KMS-11 (cell line): ENCODE data around the gene ITPR1.

Experiments
- H2AFZ ChIP-seq: fragments of 200-600 bp; sonication (generic); 2 replicates; pipeline ENCODE4 v1.6.1; 2016; ENCODE audit warnings: antibody characterized with exemption, mixed run types, low read depth
- H3K27ac ChIP-seq: fragments of 200-600 bp; sonication (generic); 2 replicates; pipeline ENCODE4 v1.6.1; 2016; ENCODE audit warnings: mild to moderate bottlenecking, mixed run types
- H3K27me3 ChIP-seq: fragments of 200-600 bp; sonication (generic); 2 replicates; pipeline ENCODE4 v1.6.1; 2017; ENCODE audit warnings: mild to moderate bottlenecking, low read depth, mixed run types, moderate library complexity; ENCODE audit not compliant: insufficient read depth
- H3K36me3 ChIP-seq: fragments of 200-600 bp; sonication (generic); 2 replicates; pipeline ENCODE4 v1.6.1; 2017; ENCODE audit warnings: mild to moderate bottlenecking, mixed run types; ENCODE audit not compliant: insufficient read depth
- H3K4me1 ChIP-seq: fragments of 200-600 bp; sonication (generic); 2 replicates; pipeline ENCODE4 v1.6.1; 2016; ENCODE audit warnings: mild to moderate bottlenecking, low read depth, mixed run types; ENCODE audit not compliant: poor library complexity, severe bottlenecking
- H3K4me2 ChIP-seq: fragments of 200-600 bp; sonication (generic); 2 replicates; pipeline ENCODE4 v1.7.0; 2016; ENCODE audit warnings: mild to moderate bottlenecking, mixed run types
- H3K4me3 ChIP-seq: fragments of 200-600 bp; sonication (generic); IDR thresholded peaks from 2 replicates; pipeline ENCODE4 v1.6.1; 2017; ENCODE audit warnings: low read depth, low read length, mixed read lengths; ENCODE audit not compliant: insufficient read depth
- H3K79me2 ChIP-seq: fragments of 200-600 bp; sonication (generic); 2 replicates; pipeline ENCODE4 v1.6.1; 2016; ENCODE audit warnings: low read depth, mixed run types; ENCODE audit not compliant: insufficient read depth
- H3K9ac ChIP-seq: fragments of 200-600 bp; sonication (generic); 2 replicates; pipeline ENCODE4 v1.6.1; 2016; ENCODE audit warnings: mild to moderate bottlenecking, mixed run types
- H4K20me1 ChIP-seq: fragments of 200-600 bp; sonication (generic); 2 replicates; pipeline ENCODE4 v1.6.1; 2016; ENCODE audit warnings: mild to moderate bottlenecking, mixed run types; ENCODE audit not compliant: insufficient read depth
- CTCF ChIP-seq: fragments of 200-600 bp; sonication (generic); conservative IDR thresholded peaks from 2 replicates; pipeline ENCODE4 v1.6.1; 2017; ENCODE audit warnings: low read depth, mild to moderate bottlenecking, antibody characterized with exemption, low read length, moderate library complexity, mixed read lengths

Gene ITPR1

GRCh38 chr3:4824926-4825325 is 331.8 kb downstream of the ITPR1 start:
- no peaks in the 10 kb centered on the region for H3K27me3 ChIP-seq
- H3K79me2 ChIP-seq, result no peaks in the 10 kb centered on the region
- H3K4me3 ChIP-seq, result no peak overlapping the region
- H3K27ac ChIP-seq, result no peak overlapping the region
- no peaks in the 10 kb centered on the region for H4K20me1 ChIP-seq
- no peak overlapping the region for H3K4me2 ChIP-seq
- H3K4me1 ChIP-seq, result peaks cover 13% of the 10 kb centered on the region
- no peak for TF ChIP-seq CTCF
- H3K36me3 ChIP-seq, result no peaks in the 10 kb centered on the region
- H3K9ac ChIP-seq, result no peak overlapping the region
- no peak overlapping the region for H2AFZ ChIP-seq

- Histone ChIP-seq H2AFZ (no peak overlapping the region), H3K9ac (no peak overlapping the region), H3K79me2 (no peaks in the 10 kb centered on the region), H4K20me1 (no peaks in the 10 kb centered on the region), H3K4me1 (peaks cover 20% of the 10 kb centered on the region), H3K27me3 (no peaks in the 10 kb centered on the region), H3K4me2 (no peak overlapping the region), H3K36me3 (no peaks in the 10 kb centered on the region), H3K27ac (no peak overlapping the region), H3K4me3 (no peak overlapping the region)
- TF ChIP-seq CTCF, result no peak
Measured at GRCh38 chr3:4825436-4826236, 332.5 kb downstream of the ITPR1 start.

GRCh38 chr3:4826237-4827100 is 333.3 kb downstream of the ITPR1 start:
- TF ChIP-seq CTCF, result no peak
- H3K4me3 ChIP-seq, result no peak overlapping the region
- no peaks in the 10 kb centered on the region for H3K79me2 ChIP-seq
- H3K36me3 ChIP-seq, result no peaks in the 10 kb centered on the region
- no peak overlapping the region for H3K4me2 ChIP-seq
- no peaks in the 10 kb centered on the region for H4K20me1 ChIP-seq
- no peak overlapping the region for H2AFZ ChIP-seq
- no peak overlapping the region for H3K27ac ChIP-seq
- no peaks in the 10 kb centered on the region for H3K27me3 ChIP-seq
- peaks cover 23% of the 10 kb centered on the region for H3K4me1 ChIP-seq
- no peak overlapping the region for H3K9ac ChIP-seq

GRCh38 chr3:4827767-4828166 is 334.6 kb downstream of the ITPR1 start:
- no peak overlapping the region for H3K27ac ChIP-seq
- no peaks in the 10 kb centered on the region for H3K27me3 ChIP-seq
- H4K20me1 ChIP-seq, result no peaks in the 10 kb centered on the region
- H2AFZ ChIP-seq, result no peak overlapping the region
- peaks cover 36% of the 10 kb centered on the region for H3K4me1 ChIP-seq
- H3K36me3 ChIP-seq, result no peaks in the 10 kb centered on the region
- H3K4me2 ChIP-seq, result no peak overlapping the region
- H3K79me2 ChIP-seq, result no peaks in the 10 kb centered on the region
- TF ChIP-seq CTCF, result no peak
- no peak overlapping the region for H3K9ac ChIP-seq
- H3K4me3 ChIP-seq, result no peak overlapping the region
